Activated T-cell treated with anti-CD3 and anti-CD28 coated beads, Interleukin-2, amount 50 U/mL, for 48 hours (primary cell): ENCODE data around the gene PDIA2.
"Not testable (repeated sequence)": the region's sequence is repeated elsewhere in the genome, so short reads cannot be mapped to it uniquely, and the experiment has no call there.

Source experiments
- DNase-seq, 2 experiments: peaks; one replicate each; pipeline ENCODE4 v3.0.0-alpha.2; 2020

The PDIA2 gene

GRCh38 chr16:264440-264951, 18.5 kb upstream of the PDIA2 start:
- DNase-seq, result no peak

DNA sequence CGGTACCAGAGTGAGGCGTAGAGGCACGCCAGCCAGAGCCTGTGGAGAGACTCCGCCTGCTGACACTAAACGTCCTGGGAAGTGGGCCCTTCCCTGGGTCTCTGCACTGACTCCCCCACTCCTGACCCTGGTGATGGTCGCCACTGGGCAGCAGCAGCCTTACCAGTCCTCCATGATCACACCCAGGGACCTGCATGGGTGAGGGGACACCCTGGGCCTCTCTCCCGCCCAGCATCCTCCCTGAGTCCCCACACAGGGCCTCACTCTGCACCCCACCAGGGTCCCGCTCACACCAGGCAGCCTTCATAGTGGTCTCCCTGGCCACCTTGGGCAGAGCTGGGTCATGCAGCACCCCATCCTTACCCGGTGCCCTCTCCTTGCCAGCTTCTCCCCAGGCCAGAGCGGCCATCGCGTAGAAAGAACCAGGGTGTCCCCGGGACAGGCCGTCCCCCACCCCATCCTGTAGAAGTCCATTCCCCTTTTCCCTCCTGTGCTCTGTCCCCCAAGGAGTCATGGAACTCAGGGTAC, 17.9 kb upstream of the PDIA2 start:
- no peak for DNase-seq

DNA sequence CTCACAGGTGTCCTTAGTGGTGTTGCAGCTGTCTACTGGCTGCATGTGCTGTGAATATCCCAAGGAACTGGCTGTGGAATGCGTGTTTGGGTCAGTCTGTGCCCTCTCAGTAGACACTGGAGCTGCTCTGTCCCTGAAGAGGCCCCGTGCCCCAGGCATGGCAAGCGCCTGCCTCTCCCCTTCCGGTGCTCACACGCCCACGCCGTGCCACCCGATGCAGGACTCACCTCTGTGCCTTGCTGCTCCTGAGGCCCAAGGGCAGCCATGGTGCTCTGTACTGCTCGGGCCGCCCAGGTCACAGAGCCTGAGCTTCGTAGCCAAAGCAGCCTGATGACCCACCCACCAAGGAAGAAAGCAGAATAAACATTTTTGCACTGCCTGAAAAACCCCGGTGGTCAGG, 17.3 kb upstream of the PDIA2 start:
- DNase-seq, result no peak

- no peak for DNase-seq
Observed at GRCh38 chr16:266258-267164, 16.5 kb upstream of the PDIA2 start.

DNA sequence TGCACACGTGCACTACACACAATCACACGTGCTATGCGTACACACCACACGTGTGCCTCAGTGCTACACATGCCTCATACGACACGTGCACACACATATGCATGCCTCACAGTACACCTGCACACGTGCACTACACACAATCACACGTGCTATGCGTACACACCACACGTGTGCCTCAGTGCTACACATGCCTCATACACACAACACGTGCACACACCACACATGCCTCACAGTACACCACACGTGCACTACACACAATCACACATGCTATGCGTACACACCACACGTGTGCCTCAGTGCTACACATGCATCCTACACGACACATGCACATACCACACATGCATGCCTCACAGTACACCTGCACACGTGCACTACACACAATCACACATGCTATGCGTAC, 15.4 kb upstream of the PDIA2 start:
- DNase-seq, result not testable (repeated sequence)

DNA sequence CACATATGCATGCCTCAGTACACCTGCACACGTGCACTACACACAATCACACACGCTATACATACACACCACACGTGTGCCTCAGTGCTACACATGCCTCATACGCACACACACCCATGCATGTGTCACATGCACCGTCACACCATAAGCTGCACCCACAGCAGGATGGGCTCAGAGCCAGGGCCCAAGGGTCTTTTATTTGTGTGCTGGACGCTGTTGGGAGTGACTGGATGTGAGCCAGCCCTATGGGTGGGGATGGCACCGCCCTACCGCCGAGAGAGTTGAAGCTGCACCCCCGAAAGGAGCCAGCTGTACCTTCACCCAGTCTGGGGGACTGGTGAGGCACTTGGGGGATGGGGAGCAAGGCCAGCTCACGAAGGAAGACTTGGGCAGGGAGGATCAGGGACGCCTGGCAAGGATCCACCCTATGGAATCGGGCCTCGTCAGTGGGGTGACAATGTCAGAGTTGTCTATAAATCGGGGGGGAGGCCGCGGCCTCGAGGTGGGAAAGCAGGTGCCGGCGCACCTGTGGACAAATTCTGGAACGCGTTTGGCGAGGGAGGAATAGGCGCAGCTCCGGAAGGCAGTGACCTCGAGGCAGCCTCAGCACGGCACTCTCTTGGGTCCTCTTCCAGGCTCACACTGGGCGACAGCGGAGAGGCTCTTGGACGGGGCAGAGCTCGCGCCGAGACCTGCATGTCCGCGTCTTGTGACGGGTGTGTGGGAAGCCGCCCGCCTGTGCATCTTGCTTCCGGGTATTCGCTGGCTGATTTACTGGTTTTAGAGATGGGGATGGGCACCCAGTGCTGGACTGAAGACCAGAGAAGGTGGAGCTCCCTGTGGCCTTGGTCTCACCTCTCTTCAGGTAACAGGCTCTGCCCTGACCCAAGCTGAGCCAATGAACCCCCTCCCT, 14.6 kb upstream of the PDIA2 start:
- DNase-seq, result no peak

GRCh38 chr16:269061-269796, 13.7 kb upstream of the PDIA2 start:
- no peak for DNase-seq

DNA sequence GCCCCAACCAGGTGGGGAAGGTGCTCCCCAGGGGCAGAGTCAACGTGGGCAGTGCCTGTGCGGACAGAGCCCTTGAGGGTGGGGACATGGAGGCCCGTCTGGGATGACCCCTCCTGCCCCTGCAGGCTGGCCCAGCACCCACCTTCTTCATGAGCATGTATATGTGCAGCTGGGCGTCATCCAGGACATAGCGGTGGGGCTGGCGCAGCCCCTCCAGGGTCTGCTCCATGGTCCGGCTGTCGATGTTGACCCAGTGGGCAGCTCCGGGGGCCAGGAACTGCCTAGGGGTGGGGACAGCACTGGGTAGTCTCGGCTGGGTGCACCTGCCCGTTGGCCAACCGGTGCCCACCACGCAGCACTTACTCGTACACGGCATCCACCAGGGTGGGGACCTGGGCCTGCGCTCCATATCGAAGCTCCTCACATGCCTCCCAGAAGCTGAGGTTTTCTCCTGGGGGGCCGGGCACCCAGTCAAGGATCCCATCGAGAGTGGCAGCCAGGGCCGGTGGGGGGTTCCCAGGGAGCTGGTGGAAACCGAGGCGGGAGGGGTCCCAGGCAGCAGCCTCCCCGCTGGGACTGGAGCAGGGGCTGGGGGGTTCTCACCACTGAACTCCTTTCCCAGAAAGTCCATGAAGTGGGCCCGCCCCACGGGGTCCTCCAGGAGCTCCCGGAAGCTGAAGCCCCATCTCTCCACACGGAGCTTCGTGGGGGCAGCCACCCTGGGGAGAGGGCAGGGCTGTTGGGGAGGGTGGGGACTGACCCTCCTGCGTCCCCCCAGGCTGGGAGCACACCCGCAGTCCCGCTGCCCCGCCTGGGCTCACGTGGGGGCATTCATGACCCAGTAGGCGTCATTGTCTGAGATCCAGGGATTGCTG, 12.3 kb upstream of the PDIA2 start:
- no peak for DNase-seq

GRCh38 chr16:272633-273546, 10.1 kb upstream of the PDIA2 start:
- no peak for DNase-seq

- DNase-seq, result no peak
Observed at GRCh38 chr16:273547-274421, 9.2 kb upstream of the PDIA2 start.

DNA sequence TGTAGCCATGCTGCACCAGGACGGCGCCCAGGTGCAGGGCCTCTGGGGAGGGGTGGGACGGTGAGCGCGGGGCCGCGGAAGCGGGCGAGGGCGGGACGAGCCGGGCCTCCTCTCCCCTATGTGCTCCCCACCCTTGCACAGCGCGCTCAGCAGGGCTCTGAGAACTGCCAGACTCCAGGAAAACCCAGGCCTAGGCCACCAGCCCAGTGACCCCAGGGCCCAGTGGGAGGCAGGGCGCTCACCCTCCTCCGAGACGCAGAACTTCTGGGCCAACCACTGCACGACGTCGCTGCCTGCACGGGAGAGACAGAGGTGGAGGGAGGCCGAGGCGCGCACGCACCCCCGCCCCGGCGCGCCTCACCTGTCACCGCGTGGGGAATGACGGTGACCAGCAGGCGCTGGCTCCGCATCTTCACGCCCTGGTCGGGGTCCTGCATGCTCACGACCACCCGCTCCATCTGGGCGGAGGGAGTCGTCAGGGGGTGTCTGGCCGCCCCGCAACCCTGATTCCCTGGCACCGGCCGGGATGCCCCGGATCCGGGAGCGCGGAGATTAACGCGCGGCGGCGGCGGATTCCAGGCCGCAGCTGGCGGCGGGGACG, 7.8 kb upstream of the PDIA2 start:
- peak; percentile 36 to 46 for DNase-seq

DNA sequence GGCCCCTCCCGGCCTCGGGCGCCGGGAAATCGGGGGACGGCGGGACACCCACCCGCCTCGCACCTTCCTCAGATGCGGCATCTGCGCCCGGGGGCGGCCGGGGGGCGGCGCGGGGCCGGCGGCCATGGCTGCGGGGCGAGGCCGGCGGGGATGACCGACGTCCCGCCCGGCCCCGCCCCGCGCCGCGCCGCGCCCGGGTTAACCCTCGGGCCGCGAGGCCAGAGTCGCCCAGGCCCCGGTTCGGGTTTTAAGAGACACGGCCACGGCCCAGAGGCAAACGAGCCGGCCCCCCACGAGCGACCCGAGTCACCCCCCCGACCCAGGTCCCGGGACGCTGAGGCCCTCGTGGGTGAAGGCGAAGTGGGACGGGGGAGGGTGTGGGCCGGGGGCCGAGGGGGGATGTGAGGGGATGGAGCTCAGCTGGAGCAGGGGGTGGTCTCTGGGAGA, 7.2 kb upstream of the PDIA2 start, which contains the start of gene RGS11:
Gene RGS11 (minus strand): TSS at position 159 of the 447 bp plus-strand sequence. CDS start 33 bp downstream, at position 126.
- no peak for DNase-seq

GRCh38 chr16:276426-277077, 6.4 kb upstream of the PDIA2 start:
- DNase-seq, result no peak

GRCh38 chr16:278863-279366, 4.0 kb upstream of the PDIA2 start:
- DNase-seq, result peak in 1 of 2 experiments; percentile 34

DNA sequence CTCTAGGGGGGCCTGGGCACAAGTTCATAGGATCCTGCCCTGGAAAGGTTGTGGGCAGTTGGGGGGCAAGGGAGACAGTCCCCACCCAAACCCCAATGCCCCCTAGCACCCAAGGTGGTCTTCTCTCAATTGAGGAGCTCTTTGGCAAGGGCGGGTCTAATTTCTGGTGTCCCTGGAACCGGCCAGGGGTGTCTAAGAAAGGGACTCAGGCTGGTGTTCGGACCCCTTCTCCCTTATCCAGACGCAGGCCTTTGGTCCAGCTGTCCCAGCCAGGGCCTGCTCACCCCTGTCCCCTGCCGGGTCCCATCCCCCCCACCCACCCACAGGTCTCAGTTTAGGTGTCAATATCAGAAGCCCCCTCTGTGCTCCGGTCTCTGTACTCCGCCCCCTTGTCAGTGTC, 3.4 kb upstream of the PDIA2 start:
- no peak for DNase-seq

- no peak for DNase-seq
Observed at GRCh38 chr16:280005-280460, 2.9 kb upstream of the PDIA2 start.

GRCh38 chr16:280552-280951, 2.4 kb upstream of the PDIA2 start, which contains the start of gene ARHGDIG:
TSS of gene ARHGDIG (plus strand) at chr16:280591. CDS start at chr16:280681, 90 bp downstream.
- no peak for DNase-seq
